ENCODE results near the gene THAP6.
"Not testable (repeated sequence)": the region's sequence is repeated elsewhere in the genome, so short reads cannot be mapped to it uniquely, and the experiment has no call there.

Gene THAP6

DNA sequence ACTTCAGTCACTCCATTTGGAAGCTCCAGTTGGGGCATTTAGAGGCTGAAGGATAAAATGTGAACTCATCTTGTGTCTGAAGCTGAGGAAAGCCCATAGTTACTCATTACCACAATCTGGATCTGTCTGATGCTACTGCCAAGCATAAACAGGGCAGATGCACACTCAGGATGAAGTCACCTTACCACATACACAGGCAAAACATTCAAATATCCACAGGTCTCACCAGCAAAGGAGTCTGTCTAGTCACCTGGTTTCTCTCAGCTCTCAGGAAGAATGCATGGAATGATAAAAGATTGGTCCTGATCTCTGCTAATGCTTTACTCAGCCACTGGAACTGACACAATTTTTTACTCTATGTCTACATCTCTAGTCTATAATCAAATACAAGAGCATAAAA is 28.6 kb downstream of the THAP6 start:
- no peaks in the 10 kb centered on the region for H3K36me3 ChIP-seq (ENCODE audit: insufficient read depth)
- H3K9ac ChIP-seq, result no peak overlapping the region
- H2AFZ ChIP-seq (ENCODE audit: low read depth), result no peak overlapping the region
- H4K20me1 ChIP-seq (ENCODE audit: insufficient read depth), result no peaks in the 10 kb centered on the region
- no peak overlapping the region for H3K27ac ChIP-seq
- no peak overlapping the region for H3K4me3 ChIP-seq (IDR thresholded peaks at IDR 0.05; ENCODE audit: insufficient read depth, low read depth, low read length)
- H3K4me2 ChIP-seq, result no peak overlapping the region
- H3K4me1 ChIP-seq (ENCODE audit: low read depth, poor library complexity, severe bottlenecking), result no peaks in the 10 kb centered on the region
- H3K27me3 ChIP-seq (ENCODE audit: insufficient read depth, low read depth), result no peaks in the 10 kb centered on the region
- TF ChIP-seq CTCF (conservative IDR thresholded peaks at IDR 0.05; ENCODE audit: low read depth, low read length), result no peak
- no peaks in the 10 kb centered on the region for H3K79me2 ChIP-seq (ENCODE audit: insufficient read depth, low read depth)

- H3K27ac ChIP-seq; H3K79me2 ChIP-seq (ENCODE audit: insufficient read depth, low read depth); H3K9ac ChIP-seq; H3K4me2 ChIP-seq; H3K27me3 ChIP-seq (ENCODE audit: insufficient read depth, low read depth); H3K4me1 ChIP-seq (ENCODE audit: low read depth, poor library complexity, severe bottlenecking); H3K4me3 ChIP-seq (IDR thresholded peaks at IDR 0.05; ENCODE audit: insufficient read depth, low read depth, low read length); H2AFZ ChIP-seq (ENCODE audit: low read depth); H3K36me3 ChIP-seq (ENCODE audit: insufficient read depth); H4K20me1 ChIP-seq (ENCODE audit: insufficient read depth): not testable (repeated sequence)
These were observed 29.9 kb downstream of the THAP6 start for GRCh38 chr4:75544220-75544619.

GRCh38 chr4:75544870-75545269 is 30.6 kb downstream of the THAP6 start:
- Histone ChIP-seq H3K27ac (no peak overlapping the region), H2AFZ (ENCODE audit: low read depth) (no peak overlapping the region)

GRCh38 chr4:75545526-75545925 is 31.3 kb downstream of the THAP6 start:
- no peak for TF ChIP-seq CTCF (conservative IDR thresholded peaks at IDR 0.05; ENCODE audit: low read depth, low read length)

More at GRCh38 chr4:75544870-75545269, 30.6 kb downstream of the THAP6 start:
- Histone ChIP-seq H3K27me3 (ENCODE audit: insufficient read depth, low read depth) (no peaks in the 10 kb centered on the region), H3K36me3 (ENCODE audit: insufficient read depth) (no peaks in the 10 kb centered on the region), H4K20me1 (ENCODE audit: insufficient read depth) (no peaks in the 10 kb centered on the region), H3K79me2 (ENCODE audit: insufficient read depth, low read depth) (no peaks in the 10 kb centered on the region), H3K4me3 (IDR thresholded peaks at IDR 0.05; ENCODE audit: insufficient read depth, low read depth, low read length) (no peak overlapping the region), H3K4me1 (ENCODE audit: low read depth, poor library complexity, severe bottlenecking) (no peaks in the 10 kb centered on the region), H3K4me2 (no peak overlapping the region), H3K9ac (no peak overlapping the region)
- no peak for TF ChIP-seq CTCF (conservative IDR thresholded peaks at IDR 0.05; ENCODE audit: low read depth, low read length)

DNA sequence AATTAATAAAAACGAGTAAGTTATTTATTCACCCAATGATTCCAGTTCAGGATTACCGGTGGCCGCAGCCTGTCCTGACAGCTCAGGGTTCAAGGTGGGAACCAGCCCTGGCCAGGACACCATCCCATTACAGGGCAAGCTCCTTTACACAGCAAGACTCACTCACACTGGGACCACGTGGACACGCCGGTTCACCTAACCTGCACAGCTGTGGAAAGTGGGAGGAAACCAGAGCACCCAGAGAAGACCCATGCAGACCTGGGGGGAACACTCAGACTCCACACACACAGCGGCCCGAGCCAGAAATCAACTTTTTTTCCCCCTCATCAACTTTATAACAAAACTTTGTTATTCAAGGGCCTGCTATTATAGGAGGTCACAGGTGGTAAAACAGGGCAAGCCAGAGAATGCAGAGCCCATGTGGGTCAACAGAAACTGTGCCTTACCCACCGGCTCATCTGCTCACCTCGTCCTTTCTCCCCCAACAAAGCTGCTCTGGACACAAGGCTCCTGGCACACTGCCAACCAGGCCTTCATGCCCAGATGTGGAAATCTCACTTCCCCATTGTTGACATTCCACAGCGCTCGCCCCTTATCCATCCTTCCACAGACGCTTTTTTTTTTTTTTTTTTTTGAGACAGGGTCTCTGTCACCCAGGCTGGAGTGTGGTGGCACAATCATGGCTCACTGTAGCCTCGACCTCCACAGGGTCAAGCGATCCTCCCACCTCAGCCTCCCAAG is 33.5 kb downstream of the THAP6 start:
- H2AFZ ChIP-seq (ENCODE audit: low read depth), result no peak overlapping the region
- H3K4me1 ChIP-seq (ENCODE audit: low read depth, poor library complexity, severe bottlenecking), result no peaks in the 10 kb centered on the region
- TF ChIP-seq CTCF (conservative IDR thresholded peaks at IDR 0.05; ENCODE audit: low read depth, low read length), result no peak
- H3K36me3 ChIP-seq (ENCODE audit: insufficient read depth), result no peaks in the 10 kb centered on the region
- no peaks in the 10 kb centered on the region for H4K20me1 ChIP-seq (ENCODE audit: insufficient read depth)
- no peak overlapping the region for H3K4me3 ChIP-seq (IDR thresholded peaks at IDR 0.05; ENCODE audit: insufficient read depth, low read depth, low read length)
- no peak overlapping the region for H3K4me2 ChIP-seq
- H3K79me2 ChIP-seq (ENCODE audit: insufficient read depth, low read depth), result no peaks in the 10 kb centered on the region
- H3K9ac ChIP-seq, result no peak overlapping the region
- no peak overlapping the region for H3K27ac ChIP-seq
- no peaks in the 10 kb centered on the region for H3K27me3 ChIP-seq (ENCODE audit: insufficient read depth, low read depth)

More at GRCh38 chr4:75545526-75545925, 31.3 kb downstream of the THAP6 start:
- Histone ChIP-seq H3K27me3 (ENCODE audit: insufficient read depth, low read depth) (no peaks in the 10 kb centered on the region), H3K36me3 (ENCODE audit: insufficient read depth) (no peaks in the 10 kb centered on the region), H3K79me2 (ENCODE audit: insufficient read depth, low read depth) (no peaks in the 10 kb centered on the region), H4K20me1 (ENCODE audit: insufficient read depth) (no peaks in the 10 kb centered on the region), H3K9ac (no peak overlapping the region), H3K27ac (no peak overlapping the region), H3K4me2 (no peak overlapping the region), H3K4me3 (IDR thresholded peaks at IDR 0.05; ENCODE audit: insufficient read depth, low read depth, low read length) (no peak overlapping the region), H3K4me1 (ENCODE audit: low read depth, poor library complexity, severe bottlenecking) (no peaks in the 10 kb centered on the region), H2AFZ (ENCODE audit: low read depth) (no peak overlapping the region)
